Esophagus muscularis mucosa (tissue), 4 donors: ENCODE measurements around the gene EFNA4. TPM values are rescaled to one million over a fixed set of nuclear protein-coding genes. Genes with fewer than 3 reads are reported as not detected.
"Not testable (repeated sequence)": the region's sequence is repeated elsewhere in the genome, so short reads cannot be mapped to it uniquely, and the experiment has no call there.

Source experiments
- DNase-seq: peaks from one replicate; pipeline ENCODE4 v3.0.0-alpha.2; 2017; ENCODE audit errors: extremely low spot score
- H3K27ac ChIP-seq, 4 donors: fragments of 200-600 bp; sonication (generic); replicated peaks in 1 of 4; 1 replicate in 3 of 4; 2 replicates in 1 of 4; pipeline ENCODE4 v1.5.1; 2016 to 2019; ENCODE audit warnings: mild to moderate bottlenecking in 1 of 4
- H3K27me3 ChIP-seq, 4 donors: fragments of 200-600 bp; sonication (generic); one replicate each; pipeline versions ENCODE4 v1.5.1 to v1.6.0; 2016 to 2019
- H3K36me3 ChIP-seq, 4 donors: fragments of 200-600 bp; sonication (generic); one replicate each; pipeline ENCODE4 v1.5.1; 2016 to 2019
- H3K4me1 ChIP-seq, 4 donors: fragments of 200-600 bp; sonication (generic); one replicate each; pipeline ENCODE4 v1.5.1; 2016 to 2019
- H3K4me3 ChIP-seq, 4 donors: fragments of 200-600 bp; sonication (generic); 1 replicate in 2 of 4; 2 replicates in 2 of 4; pipeline ENCODE4 v1.5.1; 2016 to 2019; ENCODE audit warnings: mild to moderate bottlenecking in 4 of 4, moderate library complexity in 1 of 4
- H3K9me3 ChIP-seq, 4 donors: fragments of 200-600 bp; sonication (generic); 1 replicate in 3 of 4; 2 replicates in 1 of 4; pipeline ENCODE4 v1.5.1; 2016 to 2019
- CTCF ChIP-seq, 3 experiments: fragments of 200-600 bp in 2 of 3; fragments of 450-650 bp in 1 of 3; sonication (generic) in 2 of 3; IDR thresholded peaks; one replicate each; pipeline ENCODE4 v1.5.1; 2017 to 2019; ENCODE audit warnings: antibody characterized with exemption in 3 of 3, mild to moderate bottlenecking in 2 of 3, moderate library complexity in 1 of 3
- EP300 ChIP-seq: sonication (generic); formaldehyde crosslinking; IDR thresholded peaks from one replicate; pipeline ENCODE4 v1.6.1; 2017; ENCODE audit warnings: antibody characterized with exemption
- POLR2A ChIP-seq: fragments of 450-650 bp; IDR thresholded peaks from one replicate; pipeline ENCODE4 v1.6.1; 2017; ENCODE audit warnings: antibody characterized with exemption, moderate library complexity, mild to moderate bottlenecking, low read depth
- POLR2AphosphoS5 ChIP-seq, 2 donors: sonication (generic); formaldehyde crosslinking; IDR thresholded peaks; one replicate each; pipeline ENCODE4 v1.6.1; 2017; ENCODE audit warnings: antibody characterized with exemption in 2 of 2
- WGBS: methylation state at CpG from one replicate; pipeline ENCODE4 v1.1.5; 2018; 5-methylcytosine and 5-hydroxymethylcytosine counted together
- intact Hi-C: fragments of 100-400 bp; cut with DNase I; formaldehyde crosslinking; loops from one replicate; pipeline ENCODE4 v1.15.1; 2023
- total RNA-seq, 4 donors: library from RNA; depleted of rRNA; stranded (reverse); fragments of >200 nt; gene quantifications; one replicate each; pipeline versions ENCODE4 v1.1.0 to v1.2.1, GENCODE V29; 2016

Gene EFNA4
- total RNA-seq, 4 donors from 2014 or later: 0.83 to 4.5 (median 3.2) TPM

GRCh38 chr1:155116113-155116764, 52.7 kb downstream of the EFNA4 start:
- intact Hi-C loops: no loop called here
- 65% methylated on average over 5 of the region's 5 CpGs for WGBS

GRCh38 chr1:155117610-155118009, 54.1 kb downstream of the EFNA4 start:
- H3K4me3 ChIP-seq: no peak overlapping the region
- WGBS: 85% methylated on average over 4 of the region's 4 CpGs
- H3K27ac ChIP-seq: no peak overlapping the region
- TF ChIP-seq POLR2A (no peak), CTCF (IDR thresholded peaks at IDR 0.05) (no peak), EP300 (no peak), POLR2AphosphoS5 (IDR thresholded peaks at IDR 0.05) (no peak)
- DNase-seq: no peak
- H3K9me3 ChIP-seq: no peaks in the 10 kb centered on the region
- no peaks in the 10 kb centered on the region for H3K4me1 ChIP-seq
- H3K27me3 ChIP-seq: peaks cover 0 to 10% (median 0%) of the 10 kb centered on the region in 4 donors
- no peaks in the 10 kb centered on the region for H3K36me3 ChIP-seq
- intact Hi-C loops: no loop called here

More at GRCh38 chr1:155116113-155116764, 52.7 kb downstream of the EFNA4 start:
- Histone ChIP-seq H3K4me1 (no peaks in the 10 kb centered on the region), H3K27ac (no peak overlapping the region), H3K27me3 (peaks cover 0 to 10% (median 0%) of the 10 kb centered on the region in 4 donors), H3K36me3 (no peaks in the 10 kb centered on the region), H3K9me3 (no peaks in the 10 kb centered on the region), H3K4me3 (no peak overlapping the region)
- no peak for DNase-seq
- no peak for TF ChIP-seq POLR2AphosphoS5 (IDR thresholded peaks at IDR 0.05)

- H3K9me3 ChIP-seq, H3K27me3 ChIP-seq, intact Hi-C loops, H3K27ac ChIP-seq, H3K4me1 ChIP-seq, H3K36me3 ChIP-seq, DNase-seq, H3K4me3 ChIP-seq: not testable (repeated sequence)
- WGBS: 92% methylated on average over 7 of the region's 7 CpGs
Observed at GRCh38 chr1:155118090-155118489, 54.5 kb downstream of the EFNA4 start.

Other genes with a start within 250 kb of the EFNA4 start
- 10 to 100 TPM in 3 of 4 donors, 1 to 10 TPM in 1; 3.6 to 17.0 (median 12.4) TPM for gene KCNN3, start 193.5 kb upstream of the EFNA4 start, total RNA-seq
- 10 to 100 TPM; 15.9 to 26.2 (median 20.0) TPM for gene PMVK, start 127.0 kb upstream of the EFNA4 start, total RNA-seq
- 100 to 1,000 TPM; 192 to 309 (median 238) TPM for gene PBXIP1, start 107.6 kb upstream of the EFNA4 start, total RNA-seq
- 10 to 100 TPM; 20.2 to 35.3 (median 27.7) TPM for gene PYGO2, start 102.0 kb upstream of the EFNA4 start, total RNA-seq
- gene SHC1, start 93.0 kb upstream of the EFNA4 start, total RNA-seq: 100 to 1,000 TPM in 1 of 4 donors, 10 to 100 TPM in 3; 60.6 to 101 (median 93.4) TPM
- gene CKS1B, start 89.1 kb upstream of the EFNA4 start, total RNA-seq: 10 to 100 TPM; 11.6 to 21.5 (median 18.8) TPM
- gene FLAD1, start 80.4 kb upstream of the EFNA4 start, total RNA-seq: 10 to 100 TPM; 19.5 to 29.6 (median 23.0) TPM
- gene LENEP, start 70.2 kb upstream of the EFNA4 start, total RNA-seq: not detected
- 10 to 100 TPM; 50.0 to 68.9 (median 55.8) TPM for gene ZBTB7B, start 60.9 kb upstream of the EFNA4 start, total RNA-seq
- under 1 TPM in 2 of 4 donors, not detected in 2; 0.11 to 0.19 TPM for gene DCST2, start 30.0 kb upstream of the EFNA4 start, total RNA-seq
- under 1 TPM in 1 of 4 donors, not detected in 3; 0.42 TPM for gene DCST1, start 29.9 kb upstream of the EFNA4 start, total RNA-seq
- gene ADAM15, start 12.4 kb upstream of the EFNA4 start, total RNA-seq: 100 to 1,000 TPM in 2 of 4 donors, 10 to 100 TPM in 2; 61.5 to 142 (median 115) TPM
- gene EFNA3, start 15.1 kb downstream of the EFNA4 start, total RNA-seq: 1 to 10 TPM in 2 of 4 donors, under 1 TPM in 1, not detected in 1; 0.91 to 1.7 (median 1.7) TPM
- 10 to 100 TPM; 11.2 to 37.3 (median 27.5) TPM for gene EFNA1, start 64.1 kb downstream of the EFNA4 start, total RNA-seq
- 10 to 100 TPM; 13.3 to 18.7 (median 15.2) TPM for gene SLC50A1, start 72.1 kb downstream of the EFNA4 start, total RNA-seq
- gene DPM3, start 76.8 kb downstream of the EFNA4 start, total RNA-seq: 100 to 1,000 TPM in 2 of 4 donors, 10 to 100 TPM in 2; 54.5 to 176 (median 80.6) TPM
- 100 to 1,000 TPM in 2 of 4 donors, 10 to 100 TPM in 2; 76.0 to 146 (median 108) TPM for gene KRTCAP2, start 109.6 kb downstream of the EFNA4 start, total RNA-seq
- 1 to 10 TPM in 1 of 4 donors, under 1 TPM in 2, not detected in 1; 0.13 to 1.7 (median 0.17) TPM for gene TRIM46, start 110.1 kb downstream of the EFNA4 start, total RNA-seq
- gene THBS3, start 144.2 kb downstream of the EFNA4 start, total RNA-seq: 10 to 100 TPM; 16.2 to 37.4 (median 23.4) TPM
- 10 to 100 TPM; 34.1 to 52.8 (median 38.0) TPM for gene MTX1, start 145.0 kb downstream of the EFNA4 start, total RNA-seq
- gene ENTREP3, start 191.7 kb downstream of the EFNA4 start, total RNA-seq: 10 to 100 TPM; 15.1 to 38.7 (median 22.6) TPM
- 10 to 100 TPM; 33.6 to 56.0 (median 43.5) TPM for gene SCAMP3, start 198.6 kb downstream of the EFNA4 start, total RNA-seq
- gene CLK2, start 209.8 kb downstream of the EFNA4 start, total RNA-seq: 10 to 100 TPM; 17.6 to 32.0 (median 25.3) TPM
- 1 to 10 TPM; 1.0 to 2.1 (median 1.4) TPM for gene HCN3, start 213.7 kb downstream of the EFNA4 start, total RNA-seq
- not detected for gene PKLR, start 237.7 kb downstream of the EFNA4 start, total RNA-seq
- 10 to 100 TPM; 70.2 to 97.2 (median 82.0) TPM for gene FDPS, start 245.1 kb downstream of the EFNA4 start, total RNA-seq